ENCODE measurements around the gene TTC28.

GRCh38 chr22:28207281-28208030, 472.2 kb downstream of the TTC28 start:
- TF ChIP-seq CTCF (tag by site-specific recombination; IDR thresholded peaks at IDR 0.05) (no peak), BCL11A (tag by site-specific recombination; IDR thresholded peaks at IDR 0.05; ENCODE audit: low read depth) (no peak), ZXDB (tag by site-specific recombination; IDR thresholded peaks at IDR 0.05) (no peak), ZNF175 (tag by site-specific recombination; IDR thresholded peaks at IDR 0.05) (no peak), HIC1 (tag by site-specific recombination; IDR thresholded peaks at IDR 0.05) (no peak), ZBTB20 (tag by site-specific recombination; IDR thresholded peaks at IDR 0.05) (no peak), ZNF174 (tag by site-specific recombination; IDR thresholded peaks at IDR 0.05) (no peak)
- TF ChIP-seq, protein P1, sequence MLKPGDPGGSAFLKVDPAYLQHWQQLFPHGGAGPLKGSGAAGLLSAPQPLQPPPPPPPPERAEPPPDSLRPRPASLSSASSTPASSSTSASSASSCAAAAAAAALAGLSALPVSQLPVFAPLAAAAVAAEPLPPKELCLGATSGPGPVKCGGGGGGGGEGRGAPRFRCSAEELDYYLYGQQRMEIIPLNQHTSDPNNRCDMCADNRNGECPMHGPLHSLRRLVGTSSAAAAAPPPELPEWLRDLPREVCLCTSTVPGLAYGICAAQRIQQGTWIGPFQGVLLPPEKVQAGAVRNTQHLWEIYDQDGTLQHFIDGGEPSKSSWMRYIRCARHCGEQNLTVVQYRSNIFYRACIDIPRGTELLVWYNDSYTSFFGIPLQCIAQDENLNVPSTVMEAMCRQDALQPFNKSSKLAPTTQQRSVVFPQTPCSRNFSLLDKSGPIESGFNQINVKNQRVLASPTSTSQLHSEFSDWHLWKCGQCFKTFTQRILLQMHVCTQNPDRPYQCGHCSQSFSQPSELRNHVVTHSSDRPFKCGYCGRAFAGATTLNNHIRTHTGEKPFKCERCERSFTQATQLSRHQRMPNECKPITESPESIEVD (tag by site-specific recombination; IDR thresholded peaks at IDR 0.05) = no peak

All from HEK293 (cell line).